Fibroblast of lung (primary cell): Measurements from ENCODE around the gene CMBL.

ENCODE experiments used
- EZH2 ChIP-seq: IDR thresholded peaks from 2 replicates; pipeline ENCODE4 v1.5.1; 2012; ENCODE audit warnings: low read length, control low read depth, mild to moderate bottlenecking; ENCODE audit errors: missing control alignments
- TF ChIP-seq, protein P1 (sequence below), 2 donors: IDR thresholded peaks in 1 of 2; conservative IDR thresholded peaks in 1 of 2; 1 replicate in 1 of 2; 2 replicates in 1 of 2; pipeline ENCODE4 v1.5.1; 2011 to 2012; ENCODE audit warnings: low read length in 2 of 2, control low read depth in 1 of 2, inconsistent platforms in 1 of 2, low read depth in 1 of 2, mild to moderate bottlenecking in 1 of 2

DNA sequence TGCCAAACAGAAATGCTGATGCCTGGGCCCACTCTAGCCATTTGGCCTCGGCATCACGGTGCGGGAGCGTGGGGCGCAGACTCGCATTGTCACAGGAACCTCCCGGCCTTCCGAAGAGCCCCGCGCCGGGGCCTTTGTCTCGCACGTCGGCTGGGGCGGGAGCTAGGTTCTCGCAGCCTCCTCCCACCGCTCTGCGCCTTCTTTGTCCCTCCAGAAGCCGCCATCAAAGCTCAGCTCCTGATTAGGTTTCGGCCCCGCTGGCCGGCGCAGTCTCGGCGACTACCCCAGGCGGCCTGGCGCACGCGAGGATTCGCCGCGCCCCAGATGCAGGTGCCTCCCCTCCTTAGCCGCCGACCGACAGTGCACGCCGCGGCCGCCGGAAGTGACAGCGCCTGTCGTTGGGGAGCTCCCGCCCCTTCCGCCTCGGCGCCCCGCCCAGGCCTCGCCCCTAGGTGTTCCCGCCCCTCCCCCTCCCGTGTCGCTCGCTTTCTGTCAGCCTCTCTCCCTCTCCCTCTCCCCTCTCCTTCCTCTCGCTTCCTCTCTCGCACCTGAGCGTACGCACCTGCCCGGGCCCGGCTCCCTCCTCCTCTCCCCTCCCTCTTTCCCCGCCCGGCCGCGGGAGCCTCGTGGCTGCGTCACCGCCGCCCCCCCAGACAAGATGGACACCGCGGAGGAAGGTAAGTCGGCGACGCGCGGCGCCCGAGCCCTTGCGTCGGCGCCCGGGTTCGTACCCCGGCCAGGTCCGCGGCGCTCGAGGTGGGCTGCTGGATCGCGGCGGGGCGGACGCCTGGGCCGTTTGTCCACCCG, 45.7 kb upstream of the CMBL start, which contains the start of gene MARCHF6:
- TF ChIP-seq, protein P1, sequence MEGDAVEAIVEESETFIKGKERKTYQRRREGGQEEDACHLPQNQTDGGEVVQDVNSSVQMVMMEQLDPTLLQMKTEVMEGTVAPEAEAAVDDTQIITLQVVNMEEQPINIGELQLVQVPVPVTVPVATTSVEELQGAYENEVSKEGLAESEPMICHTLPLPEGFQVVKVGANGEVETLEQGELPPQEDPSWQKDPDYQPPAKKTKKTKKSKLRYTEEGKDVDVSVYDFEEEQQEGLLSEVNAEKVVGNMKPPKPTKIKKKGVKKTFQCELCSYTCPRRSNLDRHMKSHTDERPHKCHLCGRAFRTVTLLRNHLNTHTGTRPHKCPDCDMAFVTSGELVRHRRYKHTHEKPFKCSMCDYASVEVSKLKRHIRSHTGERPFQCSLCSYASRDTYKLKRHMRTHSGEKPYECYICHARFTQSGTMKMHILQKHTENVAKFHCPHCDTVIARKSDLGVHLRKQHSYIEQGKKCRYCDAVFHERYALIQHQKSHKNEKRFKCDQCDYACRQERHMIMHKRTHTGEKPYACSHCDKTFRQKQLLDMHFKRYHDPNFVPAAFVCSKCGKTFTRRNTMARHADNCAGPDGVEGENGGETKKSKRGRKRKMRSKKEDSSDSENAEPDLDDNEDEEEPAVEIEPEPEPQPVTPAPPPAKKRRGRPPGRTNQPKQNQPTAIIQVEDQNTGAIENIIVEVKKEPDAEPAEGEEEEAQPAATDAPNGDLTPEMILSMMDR (conservative IDR thresholded peaks at IDR 0.05 in 1 of 2, IDR thresholded peaks at IDR 0.05 in 1 of 2; ENCODE audit: low read depth in 1 of 2, low read length in 2 of 2): no peak
- no peak for TF ChIP-seq EZH2
